GM13976 (cell line): Measurements from ENCODE around the gene TIRAP.

ENCODE experiments used
- DNase-seq: peaks from one replicate; pipeline ENCODE4 v3.0.0; 2012; ENCODE audit warnings: low spot score
- CTCF ChIP-seq: IDR thresholded peaks from 2 replicates; pipeline ENCODE4 v1.5.1; 2012; ENCODE audit warnings: borderline replicate concordance, mild to moderate bottlenecking; ENCODE audit not compliant: insufficient read depth; ENCODE audit errors: extremely low read depth, missing control alignments, control extremely low read depth
- in situ Hi-C: fragments of 300-500 bp; cut with MboI; formaldehyde crosslinking; loops from one replicate; pipeline ENCODE4 v1.12.0; 2022; ENCODE audit warnings: low sequenced_read_pairs, mixed read lengths, inconsistent platforms; ENCODE audit not compliant: unreplicated experiment

Gene TIRAP

GRCh38 chr11:126328444-126328843, 45.6 kb downstream of the TIRAP start:
- no peak for TF ChIP-seq CTCF
- in situ Hi-C loops, result no loop called here
- no peak for DNase-seq

- DNase-seq, result no peak
- in situ Hi-C loops, result no loop called here
- no peak for TF ChIP-seq CTCF
These were observed 46.2 kb downstream of the TIRAP start for GRCh38 chr11:126328938-126329643.

- no peak for TF ChIP-seq CTCF
- in situ Hi-C loops, result no loop called here
These were observed 46.8 kb downstream of the TIRAP start for GRCh38 chr11:126329644-126330211.

GRCh38 chr11:126331286-126331685, 48.4 kb downstream of the TIRAP start:
- no peak for DNase-seq
- in situ Hi-C loops, result no loop called here
- no peak for TF ChIP-seq CTCF

More at GRCh38 chr11:126329644-126330211, 46.8 kb downstream of the TIRAP start:
- no peak for DNase-seq

- no peak for TF ChIP-seq CTCF
- in situ Hi-C loops, result no loop called here
- DNase-seq, result no peak
These were observed 49.4 kb downstream of the TIRAP start for GRCh38 chr11:126332221-126332711.

GRCh38 chr11:126333142-126333541, 50.2 kb downstream of the TIRAP start:
- in situ Hi-C loops, result no loop called here

More at GRCh38 chr11:126333142-126333541, 50.2 kb downstream of the TIRAP start:
- TF ChIP-seq CTCF, result no peak
- no peak for DNase-seq
